Hematopoietic multipotent progenitor cell (in vitro differentiated cells): ENCODE results near the gene RIMKLB. TPM values are rescaled to one million over a fixed set of nuclear protein-coding genes. Genes with fewer than 3 reads are reported as not detected.

Experiments used
- total RNA-seq: library from RNA; depleted of rRNA; stranded (reverse); fragments of >200 nt; gene quantifications from one replicate; pipeline ENCODE4 v1.2.3, GENCODE V29; 2012

The RIMKLB gene
- total RNA-seq, 1 donor, result 48.2 TPM

Other genes starting within 250 kb of the RIMKLB start
- gene CLEC6A, start 242.0 kb upstream of the RIMKLB start, total RNA-seq, result not detected
- under 0.01 TPM for gene CLEC4D, start 184.5 kb upstream of the RIMKLB start, total RNA-seq
- not detected for gene CLEC4E, start 157.1 kb upstream of the RIMKLB start, total RNA-seq
- gene AICDA, start 85.1 kb upstream of the RIMKLB start, total RNA-seq, result not detected
- not detected for gene MFAP5, start 35.2 kb upstream of the RIMKLB start, total RNA-seq
- gene A2ML1, start 124.6 kb downstream of the RIMKLB start, total RNA-seq, result under 0.01 TPM
- gene PHC1, start 216.5 kb downstream of the RIMKLB start, total RNA-seq, result 71.4 TPM